Mesenchymal stem cell (in vitro differentiated cells and primary cell): ENCODE data around the gene MYH13.
A peak's percentile ranks its signal among the peaks of the same experiment; 100 is the strongest.

Experiments
- DNase-seq: peaks from one replicate; pipeline ENCODE4 v3.0.0-alpha.2; 2013
- H2AFZ ChIP-seq: one replicate; pipeline ENCODE4 v1.6.1; 2013; ENCODE audit warnings: low read depth, mild to moderate bottlenecking, control low read depth, inconsistent platforms, low read length, moderate library complexity
- H2AK5ac ChIP-seq: 2 replicates; pipeline ENCODE4 v1.6.1; 2013; ENCODE audit warnings: low read length, moderate library complexity, mild to moderate bottlenecking, inconsistent platforms; ENCODE audit not compliant: severe bottlenecking
- H2BK120ac ChIP-seq: one replicate; pipeline ENCODE4 v1.6.1; 2013; ENCODE audit warnings: low read depth, mild to moderate bottlenecking, inconsistent platforms, low read length, moderate library complexity
- H2BK12ac ChIP-seq, 2 experiments: one replicate each; pipeline ENCODE4 v1.6.1; 2013; ENCODE audit warnings: inconsistent platforms in 2 of 2, low read length in 2 of 2, mild to moderate bottlenecking in 2 of 2, moderate library complexity in 2 of 2, control low read depth in 1 of 2
- H2BK15ac ChIP-seq: one replicate; pipeline ENCODE4 v1.6.1; 2013; ENCODE audit warnings: mild to moderate bottlenecking, low read depth, inconsistent platforms; ENCODE audit not compliant: poor library complexity, severe bottlenecking
- H2BK5ac ChIP-seq: 2 replicates; pipeline ENCODE4 v1.6.1; 2013; ENCODE audit warnings: low read depth, mild to moderate bottlenecking, low read length, control low read depth, inconsistent platforms; ENCODE audit not compliant: poor library complexity, severe bottlenecking
- H3K14ac ChIP-seq, 2 experiments: one replicate each; pipeline ENCODE4 v1.6.1; 2013; ENCODE audit warnings: inconsistent platforms in 2 of 2, low read length in 2 of 2, control low read depth in 1 of 2, mild to moderate bottlenecking in 1 of 2, moderate library complexity in 1 of 2
- H3K18ac ChIP-seq, 2 experiments: one replicate each; pipeline ENCODE4 v1.6.1; 2013; ENCODE audit warnings: inconsistent platforms in 2 of 2, low read length in 2 of 2, control low read depth in 1 of 2, low read depth in 1 of 2, mild to moderate bottlenecking in 1 of 2
- H3K23ac ChIP-seq, 2 experiments: one replicate each; pipeline ENCODE4 v1.6.1; 2013; ENCODE audit warnings: inconsistent platforms in 2 of 2, low read length in 2 of 2, mild to moderate bottlenecking in 2 of 2, moderate library complexity in 2 of 2, control low read depth in 1 of 2
- H3K27ac ChIP-seq: 2 replicates; pipeline ENCODE4 v1.5.1; 2013; ENCODE audit warnings: mild to moderate bottlenecking, moderate library complexity, low read length, control low read depth, inconsistent platforms; ENCODE audit not compliant: poor library complexity, severe bottlenecking
- H3K27me3 ChIP-seq, 2 experiments: 2 replicates each; pipeline versions ENCODE4 v1.6.1 to v1.7.0; 2013; ENCODE audit warnings: low read length in 2 of 2, mild to moderate bottlenecking in 2 of 2, moderate library complexity in 2 of 2, control low read depth in 1 of 2, inconsistent platforms in 1 of 2; ENCODE audit not compliant: control insufficient read depth in 1 of 2, insufficient read depth in 1 of 2
- H3K36me3 ChIP-seq, 2 experiments: 2 replicates each; pipeline versions ENCODE4 v1.6.1 to v1.7.0; 2013; ENCODE audit warnings: low read length in 2 of 2, control low read depth in 1 of 2, inconsistent platforms in 1 of 2, low read depth in 1 of 2, mild to moderate bottlenecking in 1 of 2; ENCODE audit not compliant: insufficient read depth in 2 of 2, control insufficient read depth in 1 of 2
- H3K4ac ChIP-seq, 2 experiments: one replicate each; pipeline ENCODE4 v1.6.1; 2013; ENCODE audit warnings: inconsistent platforms in 2 of 2, low read length in 2 of 2, mild to moderate bottlenecking in 2 of 2, moderate library complexity in 2 of 2, control low read depth in 1 of 2, low read depth in 1 of 2
- H3K4me1 ChIP-seq: 2 replicates; pipeline ENCODE4 v1.6.1; 2013; ENCODE audit warnings: low read depth, low read length, control low read depth; ENCODE audit not compliant: control insufficient read depth, insufficient read depth
- H3K4me2 ChIP-seq: 2 replicates; pipeline ENCODE4 v1.6.1; 2013; ENCODE audit warnings: low read length, mild to moderate bottlenecking, inconsistent platforms; ENCODE audit not compliant: poor library complexity, severe bottlenecking
- H3K4me3 ChIP-seq, 2 experiments: 2 replicates each; pipeline versions ENCODE4 v1.5.1 to v1.7.0; 2013; ENCODE audit warnings: low read length in 2 of 2, mild to moderate bottlenecking in 2 of 2, control low read depth in 1 of 2, low read depth in 1 of 2; ENCODE audit not compliant: insufficient read depth in 1 of 2
- H3K79me1 ChIP-seq: replicated peaks from 2 replicates; pipeline ENCODE4 v1.6.1; 2013; ENCODE audit warnings: mild to moderate bottlenecking, control low read depth, low read length, inconsistent platforms; ENCODE audit not compliant: poor library complexity, severe bottlenecking
- H3K9ac ChIP-seq: 2 replicates; pipeline ENCODE4 v1.7.0; 2013; ENCODE audit warnings: mild to moderate bottlenecking, low read length, moderate library complexity
- H3K9me3 ChIP-seq: 2 replicates; pipeline ENCODE4 v1.7.0; 2013; ENCODE audit warnings: mild to moderate bottlenecking, low read length; ENCODE audit not compliant: control insufficient read depth
- H4K8ac ChIP-seq: one replicate; pipeline ENCODE4 v1.6.1; 2013; ENCODE audit warnings: inconsistent platforms, mild to moderate bottlenecking, low read length, moderate library complexity
- H4K91ac ChIP-seq: one replicate; pipeline ENCODE4 v1.6.1; 2013; ENCODE audit warnings: mild to moderate bottlenecking, low read length, inconsistent platforms
- WGBS: methylation state at CpG from one replicate; pipeline ENCODE4 v1.1.7; 2013; ENCODE audit warnings: mixed read lengths; 5-methylcytosine and 5-hydroxymethylcytosine counted together

MYH13 gene

GRCh38 chr17:10270258-10270657 is 102.5 kb downstream of the MYH13 start:
- no peak overlapping the region for H2BK120ac ChIP-seq
- no peak overlapping the region for H3K4me3 ChIP-seq
- H3K23ac ChIP-seq, result no peak overlapping the region
- no peak overlapping the region for H4K91ac ChIP-seq
- H2BK5ac ChIP-seq, result no peak overlapping the region
- no peak overlapping the region for H2BK15ac ChIP-seq
- 86% methylated on average over 1 of the region's 1 CpG for WGBS
- no peak overlapping the region for H2AFZ ChIP-seq
- no peak overlapping the region for H3K27ac ChIP-seq
- no peaks in the 10 kb centered on the region for H3K9me3 ChIP-seq
- H3K79me1 ChIP-seq, result no peaks in the 10 kb centered on the region
- no peak overlapping the region for H3K4ac ChIP-seq
- no peak overlapping the region for H3K14ac ChIP-seq
- H2BK12ac ChIP-seq, result no peak overlapping the region
- DNase-seq, result no peak
- H3K27me3 ChIP-seq, result peaks cover 0 to 3% of the 10 kb centered on the region in 2 experiments
- H3K36me3 ChIP-seq, result no peaks in the 10 kb centered on the region
- H2AK5ac ChIP-seq, result no peak overlapping the region
- no peak overlapping the region for H3K18ac ChIP-seq
- H4K8ac ChIP-seq, result no peak overlapping the region
- H3K9ac ChIP-seq, result peak overlapping the region; percentile 23
- no peaks in the 10 kb centered on the region for H3K4me1 ChIP-seq
- H3K4me2 ChIP-seq, result no peak overlapping the region

GRCh38 chr17:10268005-10268404 is 104.8 kb downstream of the MYH13 start:
- Histone ChIP-seq H2BK120ac (no peak overlapping the region), H3K14ac (no peak overlapping the region), H3K23ac (no peak overlapping the region), H4K8ac (no peak overlapping the region), H3K18ac (no peak overlapping the region), H3K4me2 (no peak overlapping the region), H3K9ac (no peak overlapping the region), H3K9me3 (no peaks in the 10 kb centered on the region), H2BK12ac (no peak overlapping the region), H4K91ac (no peak overlapping the region), H3K27me3 (no peaks in the 10 kb centered on the region), H2BK5ac (no peak overlapping the region), H3K79me1 (no peaks in the 10 kb centered on the region), H3K4ac (no peak overlapping the region), H3K36me3 (no peaks in the 10 kb centered on the region), H2BK15ac (no peak overlapping the region), H3K4me1 (no peaks in the 10 kb centered on the region), H2AFZ (no peak overlapping the region), H2AK5ac (no peak overlapping the region), H3K27ac (no peak overlapping the region), H3K4me3 (peak overlapping the region in 1 of 2 experiments; percentile 22)
- 91% methylated on average over 4 of the region's 4 CpGs for WGBS
- DNase-seq, result no peak

DNA sequence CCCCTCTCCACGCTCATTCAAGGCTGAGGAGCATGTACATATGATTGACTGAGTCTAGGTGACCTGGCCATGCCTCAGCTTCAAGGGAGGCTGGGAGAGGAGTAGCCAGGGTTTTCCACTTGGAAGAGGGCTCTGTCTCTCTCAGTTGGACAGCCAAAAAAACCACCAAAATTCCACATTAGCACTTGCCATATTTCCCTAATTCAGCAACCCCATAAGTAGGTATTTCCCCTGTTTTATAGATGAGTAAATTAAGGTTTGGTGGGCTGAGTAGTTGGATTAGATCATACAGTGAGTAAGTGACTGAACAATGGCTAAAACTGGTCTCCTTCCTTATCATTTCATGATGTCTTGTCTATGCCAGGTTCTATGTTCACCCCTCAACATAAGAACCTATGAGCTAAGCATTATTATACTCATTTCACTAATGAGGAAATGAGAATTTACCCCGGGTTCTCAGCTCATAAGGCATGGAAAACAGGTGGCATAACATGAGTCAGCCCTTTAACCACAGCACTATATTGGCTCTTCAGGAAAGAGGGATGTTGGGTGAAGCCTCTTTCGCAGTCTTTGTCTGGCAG is 106.4 kb downstream of the MYH13 start:
- Histone ChIP-seq H2BK5ac (no peak overlapping the region), H3K9me3 (no peaks in the 10 kb centered on the region), H4K91ac (no peak overlapping the region), H4K8ac (no peak overlapping the region), H3K9ac (peak overlapping the region; percentile 71), H3K18ac (no peak overlapping the region), H3K4me2 (no peak overlapping the region), H2BK120ac (no peak overlapping the region), H3K36me3 (no peaks in the 10 kb centered on the region), H2BK12ac (peak overlapping the region in 1 of 2 experiments; percentile 10), H2AFZ (no peak overlapping the region), H2BK15ac (no peak overlapping the region), H3K4me3 (no peak overlapping the region), H3K4ac (no peak overlapping the region), H3K4me1 (no peaks in the 10 kb centered on the region), H3K27me3 (no peaks in the 10 kb centered on the region), H3K14ac (no peak overlapping the region), H3K79me1 (no peaks in the 10 kb centered on the region), H3K27ac (no peak overlapping the region), H3K23ac (no peak overlapping the region), H2AK5ac (no peak overlapping the region)
- 88% methylated on average over 2 of the region's 3 CpGs for WGBS
- no peak for DNase-seq

DNA sequence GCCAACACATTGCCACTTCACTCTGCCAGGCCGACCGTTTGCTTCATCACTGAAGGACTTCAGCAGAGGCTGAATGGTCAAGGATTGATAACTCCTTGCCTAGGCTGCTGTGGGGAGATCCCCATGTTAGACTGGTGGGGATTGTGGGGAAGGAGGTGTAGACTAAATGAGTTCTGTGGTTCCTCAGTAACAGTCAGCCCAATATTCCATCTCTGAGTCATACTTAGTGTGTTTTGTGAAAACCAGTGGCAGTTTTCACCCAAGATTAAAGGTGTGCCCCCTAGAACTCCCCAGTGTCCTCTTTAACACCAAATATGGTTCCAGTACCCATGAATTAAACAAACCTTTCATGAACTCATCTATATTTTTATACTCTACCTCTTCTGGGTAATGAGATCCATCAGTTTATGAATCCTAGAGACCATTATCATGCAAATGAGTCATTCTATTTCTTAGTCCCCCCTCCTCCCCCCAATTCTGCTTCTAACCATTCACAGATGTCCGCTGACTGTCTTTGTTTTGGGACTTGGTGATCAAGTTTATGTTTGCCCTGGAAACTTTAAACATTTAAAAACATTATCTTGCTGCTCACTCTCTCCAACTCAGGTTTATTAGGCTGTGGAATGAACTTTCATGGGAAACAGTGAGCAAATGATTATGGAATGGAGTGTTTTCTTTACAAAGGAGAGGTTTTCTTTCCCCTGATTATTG is 107.6 kb downstream of the MYH13 start:
- DNase-seq, result peak; percentile 53
- H3K27me3 ChIP-seq, result peaks cover 0 to 4% of the 10 kb centered on the region in 2 experiments
- no peaks in the 10 kb centered on the region for H3K79me1 ChIP-seq
- H3K4me2 ChIP-seq, result no peak overlapping the region
- H2BK5ac ChIP-seq, result no peak overlapping the region
- no peak overlapping the region for H4K8ac ChIP-seq
- no peak overlapping the region for H3K14ac ChIP-seq
- WGBS, result 63% methylated on average over 3 of the region's 3 CpGs
- H3K36me3 ChIP-seq, result no peaks in the 10 kb centered on the region
- H3K4ac ChIP-seq, result no peak overlapping the region
- peak overlapping the region; percentile 71 for H3K9ac ChIP-seq
- H2BK12ac ChIP-seq, result peak overlapping the region in 1 of 2 experiments; percentile 84
- H2BK15ac ChIP-seq, result no peak overlapping the region
- H3K18ac ChIP-seq, result no peak overlapping the region
- no peak overlapping the region for H3K27ac ChIP-seq
- no peak overlapping the region for H4K91ac ChIP-seq
- no peak overlapping the region for H3K4me3 ChIP-seq
- H3K4me1 ChIP-seq, result no peaks in the 10 kb centered on the region
- no peak overlapping the region for H2BK120ac ChIP-seq
- H2AK5ac ChIP-seq, result no peak overlapping the region
- no peaks in the 10 kb centered on the region for H3K9me3 ChIP-seq
- no peak overlapping the region for H2AFZ ChIP-seq
- H3K23ac ChIP-seq, result no peak overlapping the region
